SK-N-SH treated with all-trans-retinoic acid at 6 μM for 48 hours (cell line): Measurements from ENCODE around the gene SOCS4.

ENCODE experiments used
- ARNTL ChIP-seq: fragments of 450-650 bp; formaldehyde crosslinking; IDR thresholded peaks from 2 replicates; pipeline ENCODE4 v1.5.0; 2020; ENCODE audit warnings: low read depth, mild to moderate bottlenecking, moderate library complexity, borderline replicate concordance
- ESRRG ChIP-seq: fragments of 250-450 bp; sonication (Bioruptor Pico); IDR thresholded peaks from 2 replicates; pipeline ENCODE4 v1.6.1; 2021; ENCODE audit warnings: mild to moderate bottlenecking
- ISL1 ChIP-seq: fragments of 250-450 bp; sonication (Bioruptor Pico); IDR thresholded peaks from 2 replicates; pipeline ENCODE4 v2.1.2; 2022; ENCODE audit warnings: mild to moderate bottlenecking, moderate library complexity
- OSR1 ChIP-seq: fragments of 250-450 bp; sonication (Bioruptor Pico); IDR thresholded peaks from 2 replicates; pipeline ENCODE4 v1.8.0; 2022; ENCODE audit warnings: moderate library complexity, mild to moderate bottlenecking, inconsistent platforms
- TCF4 ChIP-seq: fragments of 250-450 bp; sonication (Bioruptor Pico); IDR thresholded peaks from 2 replicates; pipeline ENCODE4 v1.8.0; 2021; ENCODE audit warnings: mild to moderate bottlenecking, moderate library complexity, borderline replicate concordance
- ZC3H10 ChIP-seq: fragments of 250-450 bp; sonication (Bioruptor Pico); IDR thresholded peaks from 2 replicates; pipeline ENCODE4 v1.5.1; 2021; ENCODE audit warnings: mild to moderate bottlenecking, moderate library complexity
- ZFP3 ChIP-seq: fragments of 250-450 bp; sonication (Bioruptor Pico); IDR thresholded peaks from 2 replicates; pipeline ENCODE4 v1.5.0; 2020; ENCODE audit warnings: mild to moderate bottlenecking, moderate library complexity
- ZNF565 ChIP-seq: fragments of 450-650 bp; formaldehyde crosslinking; conservative IDR thresholded peaks from 2 replicates; pipeline ENCODE4 v1.5.0; 2020; ENCODE audit warnings: low read depth, mild to moderate bottlenecking, moderate library complexity
- ZNF70 ChIP-seq: fragments of 450-650 bp; formaldehyde crosslinking; IDR thresholded peaks from 2 replicates; pipeline ENCODE4 v1.5.0; 2020; ENCODE audit warnings: mild to moderate bottlenecking, moderate library complexity
- TF ChIP-seq, protein P1 (sequence below): fragments of 250-450 bp; sonication (Bioruptor Pico); IDR thresholded peaks from 2 replicates; pipeline ENCODE4 v1.5.1; 2021; ENCODE audit warnings: mild to moderate bottlenecking, moderate library complexity
- TF ChIP-seq, protein P2 (sequence below): fragments of 250-450 bp; sonication (Bioruptor Pico); IDR thresholded peaks from 2 replicates; pipeline ENCODE4 v1.8.0; 2020; ENCODE audit warnings: mild to moderate bottlenecking, moderate library complexity, borderline replicate concordance

DNA sequence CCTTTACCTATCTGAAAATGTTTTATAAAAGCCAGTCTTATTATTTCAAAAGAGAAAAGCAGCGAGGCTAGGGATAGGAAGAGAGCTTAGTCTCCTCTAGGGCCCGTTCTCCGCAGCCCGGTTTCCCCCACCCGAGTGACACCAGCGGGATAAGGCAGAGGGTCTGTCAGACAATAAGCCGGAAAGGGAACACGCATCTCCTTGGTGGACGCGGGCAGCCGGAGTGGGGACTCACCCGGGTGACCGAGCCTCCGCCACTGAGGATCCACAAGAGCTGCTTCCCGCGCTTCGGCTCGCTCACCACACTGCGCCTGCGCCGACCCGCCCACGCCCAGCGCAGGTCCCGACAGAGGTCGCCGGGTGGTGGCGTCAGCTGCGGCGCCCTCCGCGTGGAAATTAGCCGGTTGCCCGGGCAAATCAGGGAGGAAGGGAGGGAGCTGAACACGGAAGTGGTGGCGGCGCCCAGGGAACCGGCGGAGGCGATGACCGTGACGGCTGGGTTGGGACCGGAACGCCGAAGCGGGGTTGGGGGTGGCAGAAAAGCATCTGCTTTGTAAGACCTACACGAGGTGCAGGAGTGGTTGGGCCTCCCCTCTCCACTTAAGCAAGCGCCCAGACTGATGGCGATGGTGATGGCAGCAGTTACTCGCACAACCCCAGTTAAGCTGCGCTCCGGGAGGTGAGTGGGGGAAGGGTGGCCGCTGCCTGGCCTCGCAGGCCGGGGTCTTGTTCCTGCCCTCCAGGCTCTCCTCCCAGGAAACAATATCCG lies at the start of gene SOCS4, which contains the start of gene WDHD1:
- TF ChIP-seq, protein P1, sequence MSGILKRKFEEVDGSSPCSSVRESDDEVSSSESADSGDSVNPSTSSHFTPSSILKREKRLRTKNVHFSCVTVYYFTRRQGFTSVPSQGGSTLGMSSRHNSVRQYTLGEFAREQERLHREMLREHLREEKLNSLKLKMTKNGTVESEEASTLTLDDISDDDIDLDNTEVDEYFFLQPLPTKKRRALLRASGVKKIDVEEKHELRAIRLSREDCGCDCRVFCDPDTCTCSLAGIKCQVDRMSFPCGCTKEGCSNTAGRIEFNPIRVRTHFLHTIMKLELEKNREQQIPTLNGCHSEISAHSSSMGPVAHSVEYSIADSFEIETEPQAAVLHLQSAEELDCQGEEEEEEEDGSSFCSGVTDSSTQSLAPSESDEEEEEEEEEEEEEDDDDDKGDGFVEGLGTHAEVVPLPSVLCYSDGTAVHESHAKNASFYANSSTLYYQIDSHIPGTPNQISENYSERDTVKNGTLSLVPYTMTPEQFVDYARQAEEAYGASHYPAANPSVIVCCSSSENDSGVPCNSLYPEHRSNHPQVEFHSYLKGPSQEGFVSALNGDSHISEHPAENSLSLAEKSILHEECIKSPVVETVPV = no peak
- no peak for TF ChIP-seq ISL1
- TF ChIP-seq, protein P2, sequence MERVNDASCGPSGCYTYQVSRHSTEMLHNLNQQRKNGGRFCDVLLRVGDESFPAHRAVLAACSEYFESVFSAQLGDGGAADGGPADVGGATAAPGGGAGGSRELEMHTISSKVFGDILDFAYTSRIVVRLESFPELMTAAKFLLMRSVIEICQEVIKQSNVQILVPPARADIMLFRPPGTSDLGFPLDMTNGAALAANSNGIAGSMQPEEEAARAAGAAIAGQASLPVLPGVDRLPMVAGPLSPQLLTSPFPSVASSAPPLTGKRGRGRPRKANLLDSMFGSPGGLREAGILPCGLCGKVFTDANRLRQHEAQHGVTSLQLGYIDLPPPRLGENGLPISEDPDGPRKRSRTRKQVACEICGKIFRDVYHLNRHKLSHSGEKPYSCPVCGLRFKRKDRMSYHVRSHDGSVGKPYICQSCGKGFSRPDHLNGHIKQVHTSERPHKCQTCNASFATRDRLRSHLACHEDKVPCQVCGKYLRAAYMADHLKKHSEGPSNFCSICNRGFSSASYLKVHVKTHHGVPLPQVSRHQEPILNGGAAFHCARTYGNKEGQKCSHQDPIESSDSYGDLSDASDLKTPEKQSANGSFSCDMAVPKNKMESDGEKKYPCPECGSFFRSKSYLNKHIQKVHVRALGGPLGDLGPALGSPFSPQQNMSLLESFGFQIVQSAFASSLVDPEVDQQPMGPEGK (CRISPR knock-in tag) = no peak
- TF ChIP-seq ESRRG = no peak
- TF ChIP-seq TCF4 (CRISPR knock-in tag) = no peak
- peak; percentile 68; the same call in 1 of the 2 replicates for TF ChIP-seq ZNF70 (CRISPR knock-in tag)
- no peak for TF ChIP-seq ZNF565
- no peak for TF ChIP-seq ZC3H10
- no peak for TF ChIP-seq ARNTL
- no peak for TF ChIP-seq OSR1 (CRISPR knock-in tag)
- TF ChIP-seq ZFP3 (CRISPR knock-in tag) = no peak
